Liver (tissue), 9 donors: Measurements from ENCODE around the gene LHFPL5. TPM values are rescaled to one million over a fixed set of nuclear protein-coding genes. Genes with fewer than 3 reads are reported as not detected.

ENCODE experiments used
- DNase-seq: peaks from one replicate; pipeline ENCODE4 v3.0.0-alpha.2; 2017; ENCODE audit warnings: low spot score
- H3K27ac ChIP-seq, 2 donors: one replicate each; pipeline ENCODE4 v1.7.0; 2013; ENCODE audit warnings: inconsistent platforms in 2 of 2, low read length in 2 of 2, control low read depth in 1 of 2, low read depth in 1 of 2, mild to moderate bottlenecking in 1 of 2
- H3K27me3 ChIP-seq, 4 donors: one replicate each; pipeline versions ENCODE4 v1.6.1 to v1.7.0; 2013; ENCODE audit warnings: low read length in 3 of 4, inconsistent platforms in 1 of 4, mild to moderate bottlenecking in 1 of 4, moderate library complexity in 1 of 4; ENCODE audit not compliant: control insufficient read depth in 4 of 4, insufficient read depth in 4 of 4
- H3K36me3 ChIP-seq, 4 donors: one replicate each; pipeline versions ENCODE4 v1.6.1 to v1.7.0; 2013; ENCODE audit warnings: low read length in 3 of 4, mild to moderate bottlenecking in 3 of 4, low read depth in 1 of 4, moderate library complexity in 1 of 4; ENCODE audit not compliant: control insufficient read depth in 4 of 4, insufficient read depth in 3 of 4
- H3K4me1 ChIP-seq, 4 donors: one replicate each; pipeline versions ENCODE4 v1.6.1 to v1.7.0; 2013; ENCODE audit warnings: low read length in 3 of 4, mild to moderate bottlenecking in 3 of 4, moderate library complexity in 1 of 4; ENCODE audit not compliant: control insufficient read depth in 4 of 4, insufficient read depth in 4 of 4
- H3K4me3 ChIP-seq, 3 donors: one replicate each; pipeline versions ENCODE4 v1.6.1 to v1.7.0; 2013; ENCODE audit warnings: low read length in 3 of 3, control low read depth in 1 of 3, low read depth in 1 of 3, mild to moderate bottlenecking in 1 of 3
- H3K9ac ChIP-seq, 2 donors: one replicate each; pipeline ENCODE4 v1.7.0; 2013; ENCODE audit warnings: low read length in 2 of 2, mild to moderate bottlenecking in 2 of 2, moderate library complexity in 2 of 2, control low read depth in 1 of 2, low read depth in 1 of 2
- H3K9me3 ChIP-seq, 4 donors: one replicate each; pipeline versions ENCODE4 v1.6.1 to v1.7.0; 2013; ENCODE audit warnings: low read length in 3 of 4; ENCODE audit not compliant: control insufficient read depth in 4 of 4
- ATF3 ChIP-seq: IDR thresholded peaks from 2 replicates; pipeline ENCODE4 v1.6.1; 2016; ENCODE audit warnings: antibody characterized with exemption
- CTCF ChIP-seq: fragments of 150-350 bp; IDR thresholded peaks from 2 replicates; pipeline ENCODE4 v1.5.1; 2017; ENCODE audit warnings: improper control_type of control experiment, low read depth, low read length; ENCODE audit not compliant: missing input control
- EGR1 ChIP-seq, 2 donors: IDR thresholded peaks; 2 replicates each; pipeline ENCODE4 v1.6.1; 2016 to 2018; ENCODE audit warnings: antibody characterized with exemption in 2 of 2, low read depth in 2 of 2
- FOXA1 ChIP-seq: IDR thresholded peaks from 2 replicates; pipeline ENCODE4 v1.6.1; 2016; ENCODE audit warnings: antibody characterized with exemption
- FOXA2 ChIP-seq: IDR thresholded peaks from 2 replicates; pipeline ENCODE4 v1.6.1; 2016; ENCODE audit warnings: antibody characterized with exemption
- GABPA ChIP-seq, 2 donors: IDR thresholded peaks in 1 of 2; conservative IDR thresholded peaks in 1 of 2; 2 replicates each; pipeline ENCODE4 v1.6.1; 2016; ENCODE audit warnings: antibody characterized with exemption in 2 of 2, mild to moderate bottlenecking in 1 of 2, moderate library complexity in 1 of 2
- HNF4A ChIP-seq, 2 donors: conservative IDR thresholded peaks; 2 replicates each; pipeline ENCODE4 v1.6.1; 2016; ENCODE audit warnings: antibody characterized with exemption in 2 of 2, mild to moderate bottlenecking in 2 of 2
- HNF4G ChIP-seq: IDR thresholded peaks from 2 replicates; pipeline ENCODE4 v1.6.1; 2016; ENCODE audit warnings: antibody characterized with exemption
- JUND ChIP-seq, 2 donors: IDR thresholded peaks; 2 replicates each; pipeline ENCODE4 v1.6.1; 2016; ENCODE audit warnings: antibody characterized with exemption in 2 of 2
- MAX ChIP-seq: IDR thresholded peaks from 2 replicates; pipeline ENCODE4 v1.6.1; 2016; ENCODE audit warnings: antibody characterized with exemption
- NR2F2 ChIP-seq: IDR thresholded peaks from 2 replicates; pipeline ENCODE4 v1.6.1; 2016; ENCODE audit warnings: antibody characterized with exemption
- RAD21 ChIP-seq, 2 donors: IDR thresholded peaks; 2 replicates each; pipeline ENCODE4 v1.6.1; 2016; ENCODE audit warnings: antibody characterized with exemption in 2 of 2, mild to moderate bottlenecking in 2 of 2
- REST ChIP-seq: IDR thresholded peaks from 2 replicates; pipeline ENCODE4 v1.6.1; 2016; ENCODE audit warnings: antibody characterized with exemption, mild to moderate bottlenecking
- RXRA ChIP-seq, 2 donors: IDR thresholded peaks; 2 replicates each; pipeline ENCODE4 v1.6.1; 2017 to 2018; ENCODE audit warnings: antibody characterized with exemption in 2 of 2, mild to moderate bottlenecking in 1 of 2
- SP1 ChIP-seq: IDR thresholded peaks from 2 replicates; pipeline ENCODE4 v1.6.1; 2018; ENCODE audit warnings: antibody characterized with exemption, mild to moderate bottlenecking
- TAF1 ChIP-seq: conservative IDR thresholded peaks from 2 replicates; pipeline ENCODE4 v1.6.1; 2016; ENCODE audit warnings: antibody characterized with exemption, mild to moderate bottlenecking
- YY1 ChIP-seq: IDR thresholded peaks from 2 replicates; pipeline ENCODE4 v1.6.1; 2016; ENCODE audit warnings: antibody characterized with exemption, mild to moderate bottlenecking
- ZBTB33 ChIP-seq: IDR thresholded peaks from 2 replicates; pipeline ENCODE4 v1.6.1; 2016; ENCODE audit warnings: antibody characterized with exemption
- WGBS: extraction: QIAGEN DNeasy Blood & Tissue Kit; methylation state at CpG from one replicate; pipeline ENCODE4 v1.1.7; 2013; 5-methylcytosine and 5-hydroxymethylcytosine counted together
- polyA plus RNA-seq, 2 donors: library from polyadenylated mRNA; stranded (reverse) in 1 of 2; unstranded in 1 of 2; fragments of 200-250 nt in 1 of 2; fragments of >200 nt in 1 of 2; fragmentation: Nextera tagmentation in 1 of 2; extraction: Ambion mirVana in 1 of 2; gene quantifications; one replicate each; pipeline versions ENCODE4 v1.2.1 to v1.2.3, GENCODE V29; 2013 to 2015
- total RNA-seq, 2 donors: library from RNA; depleted of rRNA; stranded (reverse); fragments of >200 nt; gene quantifications; one replicate each; pipeline ENCODE4 v1.2.3, GENCODE V29; 2014
- donor health status: healthy.
- donor health status: healthy.
- donor health status: healthy.
- donor health status: healthy.
- donor health status: healthy.

The LHFPL5 gene
- total and polyA plus RNA-seq, 4 donors, result not detected

- Histone ChIP-seq H3K9ac (no peak overlapping the region), H3K27me3 (peaks cover 0 to 3% (median 0%) of the 10 kb centered on the region in 4 donors), H3K9me3 (no peaks in the 10 kb centered on the region), H3K4me1 (peaks cover 0 to 3% (median 2%) of the 10 kb centered on the region in 4 donors), H3K27ac (no peak overlapping the region), H3K4me3 (no peak overlapping the region), H3K36me3 (no peaks in the 10 kb centered on the region)
- 65% methylated on average over 5 of the region's 5 CpGs for WGBS
- DNase-seq, result no peak
- TF ChIP-seq SP1 (no peak), HNF4A (conservative IDR thresholded peaks at IDR 0.05) (no peak), EGR1 (IDR thresholded peaks at IDR 0.05; ENCODE audit: low read depth in 2 of 2) (no peak), YY1 (no peak), RAD21 (IDR thresholded peaks at IDR 0.05) (no peak), FOXA2 (no peak), CTCF (no peak), REST (no peak), NR2F2 (no peak), HNF4G (no peak), RXRA (IDR thresholded peaks at IDR 0.05) (no peak), FOXA1 (no peak), MAX (no peak), ZBTB33 (no peak), ATF3 (no peak), TAF1 (no peak), GABPA (IDR thresholded peaks at IDR 0.05 in 1 of 2, conservative IDR thresholded peaks at IDR 0.05 in 1 of 2) (no peak), JUND (IDR thresholded peaks at IDR 0.05) (no peak)
Observed at GRCh38 chr6:35790683-35791082, 14.5 kb upstream of the LHFPL5 start.
